H1 (cell line): ENCODE data around the gene SURF1. TPM values are rescaled to one million over a fixed set of nuclear protein-coding genes. Genes with fewer than 3 reads are reported as not detected.

Source experiments
- CTCF ChIA-PET: fragments of 300-600 bp; sonication (Branson Sonifier 250); formaldehyde crosslinking; loops from one replicate; lab custom pipeline; 2021; ENCODE audit not compliant: partially characterized antibody; lab: Charles Lee
- POLR2A ChIA-PET: fragments of 300-600 bp; sonication (Branson Sonifier 250); formaldehyde crosslinking; loops from one replicate; lab custom pipeline; 2021; ENCODE audit warnings: inconsistent platforms; ENCODE audit not compliant: partially characterized antibody; lab: Charles Lee
- DNase-seq, 2 experiments: peaks; one replicate each; pipeline versions ENCODE4 v3.0.0 to v3.0.0-alpha.2; 2010 to 2022; ENCODE audit warnings: low spot score in 2 of 2, low read depth in 1 of 2, mixed read lengths in 1 of 2
- FAIRE-seq: peaks from 2 replicates; lab custom pipeline; 2011; peaks lifted over from hg19 to GRCh38; lab: Jason Lieb, UNC
- H2AFZ ChIP-seq: 2 replicates; pipeline ENCODE4 v1.8.1; 2012; ENCODE audit warnings: low read length, inconsistent platforms
- H2AK5ac ChIP-seq: 2 replicates; pipeline ENCODE4 v1.6.1; 2013; ENCODE audit warnings: low read depth, low read length
- H2BK120ac ChIP-seq: replicated peaks from 2 replicates; pipeline ENCODE3; 2013; ENCODE audit warnings: low read depth, low read length, inconsistent platforms
- H2BK12ac ChIP-seq: 2 replicates; pipeline ENCODE4 v1.6.1; 2013; ENCODE audit warnings: low read depth, low read length
- H2BK15ac ChIP-seq: 2 replicates; pipeline ENCODE4 v1.6.1; 2013; ENCODE audit warnings: low read length
- H2BK20ac ChIP-seq: 2 replicates; pipeline ENCODE4 v1.6.1; 2013; ENCODE audit warnings: low read length
- H2BK5ac ChIP-seq: 2 replicates; pipeline ENCODE4 v1.6.1; 2013; ENCODE audit warnings: low read depth, low read length
- H3K14ac ChIP-seq: 2 replicates; pipeline ENCODE4 v1.6.1; 2013; ENCODE audit warnings: inconsistent platforms; ENCODE audit not compliant: insufficient read length
- H3K18ac ChIP-seq: 2 replicates; pipeline ENCODE4 v1.6.1; 2013; ENCODE audit warnings: low read length; ENCODE audit errors: extremely low read depth
- H3K23ac ChIP-seq: 2 replicates; pipeline ENCODE4 v1.6.1; 2013; ENCODE audit warnings: inconsistent platforms; ENCODE audit not compliant: insufficient read length
- H3K23me2 ChIP-seq: 2 replicates; pipeline ENCODE4 v1.6.1; 2013; ENCODE audit warnings: low read depth, low read length
- H3K27ac ChIP-seq: 2 replicates; pipeline ENCODE4 v1.6.1; 2011; ENCODE audit warnings: low read depth, low read length, inconsistent platforms
- H3K27me3 ChIP-seq, 4 experiments: replicated peaks in 1 of 4; 1 replicate in 1 of 4; 2 replicates in 3 of 4; pipeline versions ENCODE4 v1.6.1 to v1.8.1; 2011 to 2013; ENCODE audit warnings: low read length in 3 of 4, mild to moderate bottlenecking in 3 of 4, inconsistent platforms in 2 of 4, mixed read lengths in 2 of 4, moderate library complexity in 1 of 4; ENCODE audit not compliant: control insufficient read depth in 3 of 4, insufficient read depth in 3 of 4; ENCODE audit errors: extremely low read depth in 1 of 4
- H3K36me3 ChIP-seq, 4 experiments: 2 replicates each; pipeline versions ENCODE4 v1.6.1 to v1.8.1; 2011 to 2013; ENCODE audit warnings: mild to moderate bottlenecking in 4 of 4, low read length in 3 of 4, moderate library complexity in 2 of 4, control low read depth in 1 of 4, inconsistent platforms in 1 of 4; ENCODE audit not compliant: insufficient read depth in 4 of 4, control insufficient read depth in 2 of 4
- H3K4ac ChIP-seq: replicated peaks from 2 replicates; pipeline ENCODE3; 2013; ENCODE audit warnings: low read length, low read depth, mixed read lengths, inconsistent platforms; ENCODE audit not compliant: insufficient read length
- H3K4me1 ChIP-seq, 4 experiments: replicated peaks in 1 of 4; 1 replicate in 1 of 4; 2 replicates in 3 of 4; pipeline versions ENCODE4 v1.6.1 to v1.8.1; 2011 to 2013; ENCODE audit warnings: low read length in 3 of 4, inconsistent platforms in 2 of 4, mixed read lengths in 1 of 4; ENCODE audit not compliant: insufficient read depth in 4 of 4, control insufficient read depth in 3 of 4
- H3K4me2 ChIP-seq, 2 experiments: 2 replicates each; pipeline versions ENCODE4 v1.6.1 to v1.8.1; 2011 to 2013; ENCODE audit warnings: low read depth in 2 of 2, low read length in 2 of 2, control low read depth in 1 of 2, inconsistent platforms in 1 of 2, mild to moderate bottlenecking in 1 of 2; ENCODE audit not compliant: insufficient read depth in 1 of 2
- H3K4me3 ChIP-seq, 4 experiments: fragments of 200-600, 300-600 bp in 1 of 4; sonication (generic), shearing (Covaris generic), sonication (Bioruptor Twin) in 1 of 4; 2 replicates each; pipeline versions ENCODE4 v1.5.1 to v1.8.1; 2011 to 2016; ENCODE audit warnings: low read length in 4 of 4, low read depth in 3 of 4, control low read depth in 2 of 4, inconsistent platforms in 2 of 4, mild to moderate bottlenecking in 2 of 4, mixed read lengths in 1 of 4, moderate library complexity in 1 of 4; ENCODE audit not compliant: insufficient read depth in 2 of 4; ENCODE audit errors: extremely low read depth in 1 of 4
- H3K56ac ChIP-seq: replicated peaks from 2 replicates; pipeline ENCODE3; 2013; ENCODE audit warnings: low read depth, mild to moderate bottlenecking, mixed read lengths, low read length, inconsistent platforms; ENCODE audit not compliant: insufficient read length
- H3K79me1 ChIP-seq: 2 replicates; pipeline ENCODE4 v1.6.1; 2013; ENCODE audit warnings: low read depth, low read length, control low read depth
- H3K79me2 ChIP-seq, 2 experiments: 2 replicates each; pipeline versions ENCODE4 v1.6.1 to v1.8.1; 2012 to 2013; ENCODE audit warnings: low read length in 2 of 2, mild to moderate bottlenecking in 2 of 2, inconsistent platforms in 1 of 2; ENCODE audit not compliant: insufficient read depth in 2 of 2, control insufficient read depth in 1 of 2
- H3K9ac ChIP-seq, 4 experiments: replicated peaks in 1 of 4; 1 replicate in 1 of 4; 2 replicates in 3 of 4; pipeline versions ENCODE4 v1.6.1 to v1.8.1; 2011 to 2013; ENCODE audit warnings: low read depth in 3 of 4, low read length in 3 of 4, control low read depth in 2 of 4, mild to moderate bottlenecking in 2 of 4, moderate library complexity in 2 of 4, inconsistent platforms in 1 of 4; ENCODE audit errors: extremely low read depth in 1 of 4
- H3K9me3 ChIP-seq, 2 experiments: 2 replicates each; pipeline versions ENCODE4 v1.6.1 to v1.8.1; 2012 to 2013; ENCODE audit warnings: mild to moderate bottlenecking in 2 of 2, moderate library complexity in 2 of 2, control low read depth in 1 of 2, inconsistent platforms in 1 of 2, low read depth in 1 of 2, low read length in 1 of 2, mixed read lengths in 1 of 2; ENCODE audit not compliant: insufficient read depth in 2 of 2
- H4K20me1 ChIP-seq, 2 experiments: replicated peaks in 1 of 2; 2 replicates each; pipeline versions ENCODE3 to v1.8.1; 2011 to 2013; ENCODE audit warnings: inconsistent platforms in 2 of 2, low read length in 2 of 2, mild to moderate bottlenecking in 1 of 2; ENCODE audit not compliant: insufficient read depth in 2 of 2, control insufficient read depth in 1 of 2
- H4K5ac ChIP-seq: 2 replicates; pipeline ENCODE4 v1.6.1; 2013; ENCODE audit warnings: low read length, low read depth, mixed read lengths, inconsistent platforms; ENCODE audit not compliant: insufficient read length
- H4K8ac ChIP-seq: 2 replicates; pipeline ENCODE4 v1.8.0; 2013; ENCODE audit warnings: mild to moderate bottlenecking, moderate library complexity, low read length, inconsistent platforms; ENCODE audit not compliant: insufficient read depth; ENCODE audit errors: extremely low read depth
- H4K91ac ChIP-seq: replicated peaks from 2 replicates; pipeline ENCODE3; 2013; ENCODE audit warnings: low read length, mixed read lengths, inconsistent platforms; ENCODE audit not compliant: insufficient read length
- CEBPB ChIP-seq: IDR thresholded peaks from 2 replicates; pipeline ENCODE4 v1.6.1; 2012; ENCODE audit warnings: low read depth, low read length
- CTBP2 ChIP-seq: IDR thresholded peaks from 2 replicates; pipeline ENCODE4 v1.7.0; 2011; ENCODE audit warnings: borderline replicate concordance, mild to moderate bottlenecking, moderate library complexity, mixed read lengths, low read length; ENCODE audit not compliant: insufficient read depth, insufficient read length
- GTF2F1 ChIP-seq: IDR thresholded peaks from 2 replicates; pipeline ENCODE4 v1.6.1; 2012; ENCODE audit warnings: low read depth, low read length, improper control_type of control experiment, borderline replicate concordance
- JUN ChIP-seq: IDR thresholded peaks from 2 replicates; pipeline ENCODE4 v1.6.1; 2011; ENCODE audit warnings: low read depth, mild to moderate bottlenecking, improper control_type of control experiment, low read length
- KDM5A ChIP-seq: fragments of 200-600 bp; IDR thresholded peaks from 2 replicates; pipeline ENCODE4 v1.7.1; 2012; ENCODE audit warnings: mild to moderate bottlenecking, low read length, inconsistent platforms, mixed read lengths
- MAFK ChIP-seq: IDR thresholded peaks from 2 replicates; pipeline ENCODE4 v1.6.1; 2012; ENCODE audit warnings: low read depth, mild to moderate bottlenecking, improper control_type of control experiment, low read length
- NRF1 ChIP-seq: IDR thresholded peaks from 2 replicates; pipeline ENCODE4 v1.6.1; 2011; ENCODE audit warnings: mild to moderate bottlenecking, low read depth, low read length, improper control_type of control experiment
- YY1 ChIP-seq: IDR thresholded peaks from 2 replicates; pipeline ENCODE4 v1.6.1; 2011; ENCODE audit warnings: low read depth, mild to moderate bottlenecking, low read length
- ZNF274 ChIP-seq: IDR thresholded peaks from 2 replicates; pipeline ENCODE4 v1.7.0; 2012; ENCODE audit warnings: low read length, borderline replicate concordance; ENCODE audit errors: extremely low read depth
- WGBS, 2 experiments: shearing (Covaris generic) in 1 of 2; methylation state at CpG; one replicate each; pipeline versions ENCODE4 v1.1.6 to v1.1.7; 2013 to 2015; ENCODE audit warnings: low lambda C conversion rate in 2 of 2, mixed read lengths in 2 of 2, inconsistent platforms in 1 of 2, low coverage in 1 of 2, missing lambda C conversion rate in 1 of 2; ENCODE audit not compliant: insufficient replicate concordance in 2 of 2, insufficient coverage in 1 of 2, insufficient read length in 1 of 2; ENCODE audit errors: extremely low coverage in 1 of 2, missing lambda C conversion rate in 1 of 2; 5-methylcytosine and 5-hydroxymethylcytosine counted together
- polyA plus RNA-seq, 7 experiments: library from polyadenylated mRNA; depleted of rRNA in 3 of 7; stranded (reverse) in 5 of 7; unstranded in 2 of 7; fragments of >200 nt in 5 of 7; fragments of 200-250 nt in 2 of 7; gene quantifications; 1 replicate in 5 of 7; 2 replicates in 1 of 7; 4 replicates in 1 of 7; pipeline versions ENCODE4 v1.2.1 to v1.2.3, GENCODE V29; 2011 to 2013; ENCODE audit warnings: missing spikeins in 2 of 7, mixed read lengths in 2 of 7
- total RNA-seq: library from RNA; stranded (reverse); fragmentation: NEBNext Ultra II Directional; extraction: Animal tissue kit (Norgen Biotek cat#: 25700); gene quantifications from 2 replicates; pipeline ENCODE4 v1.2.1, GENCODE V29; 2021

Gene SURF1
- total and polyA plus RNA-seq, 2 of the 8 experiments (the other 6 are each of a cell fraction or from before 2014, with no cell fraction given): 43.1 to 44.7 TPM

DNA sequence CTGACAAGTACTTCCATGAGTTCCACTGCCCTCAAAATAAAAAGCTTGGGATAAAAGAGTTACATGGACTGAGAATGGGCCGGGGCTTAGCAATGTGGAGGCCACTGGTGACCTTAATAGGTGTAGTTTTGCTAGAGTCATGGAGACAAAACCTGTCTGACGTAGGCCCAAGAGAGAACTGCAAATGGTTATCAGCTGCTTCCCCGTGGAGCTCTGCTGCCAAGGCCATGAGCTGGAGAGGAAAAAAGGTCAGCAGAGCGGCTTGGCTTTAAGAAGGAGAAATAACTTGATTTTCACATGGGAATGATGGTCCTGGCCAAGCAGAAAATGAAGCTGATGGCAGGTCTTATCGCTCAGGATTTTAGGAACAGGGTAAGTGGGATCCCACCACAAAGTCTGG is 16.6 kb downstream of the SURF1 start:
- H3K23me2 ChIP-seq: peaks cover 7% of the 10 kb centered on the region; the same call in 1 of the 2 replicates
- no peak overlapping the region for H3K9ac ChIP-seq
- no peak overlapping the region for H3K18ac ChIP-seq
- no peak overlapping the region for H2BK12ac ChIP-seq
- peaks cover 11% of the 10 kb centered on the region for H3K79me1 ChIP-seq
- no peaks in the 10 kb centered on the region for H3K27me3 ChIP-seq
- H2AFZ ChIP-seq: no peak overlapping the region
- H2BK5ac ChIP-seq: no peak overlapping the region
- H2BK120ac ChIP-seq: no peak overlapping the region
- no peak overlapping the region for H3K4me3 ChIP-seq
- CTCF ChIA-PET: interaction anchor here (0.7 to 5.5 kb wide), 13 partner anchors 10 to 175 kb away, joined by 3 to 45 read pairs (median 4); partner anchors contain the start of gene SURF1
- POLR2A ChIA-PET: interaction anchor here (0.9 to 14.8 kb wide), 4 partner anchors 9 to 27 kb away, joined by 3 to 303 read pairs (median 15); partner anchors contain the start of genes MED22, RPL7A, SURF1 and SURF2
- peaks cover 0 to 2% (median under 1%) of the 10 kb centered on the region in 4 experiments; a peak in 1 of 7 replicates for H3K4me1 ChIP-seq
- FAIRE-seq: no peak
- no peak overlapping the region for H4K91ac ChIP-seq
- H3K4me2 ChIP-seq: no peak overlapping the region
- WGBS, 2 experiments: 97% methylated on average over 5 of the region's 5 CpGs; no CpG with 5 or more reads in 1 of the 2 experiments
- no peak overlapping the region for H3K14ac ChIP-seq
- H4K5ac ChIP-seq: no peak overlapping the region
- no peak overlapping the region for H2AK5ac ChIP-seq
- no peak overlapping the region for H3K4ac ChIP-seq
- H3K23ac ChIP-seq: no peak overlapping the region
- H3K27ac ChIP-seq: no peak overlapping the region
- TF ChIP-seq KDM5A: no peak
- TF ChIP-seq YY1: no peak
- no peak for TF ChIP-seq CEBPB
- TF ChIP-seq ZNF274: no peak
- TF ChIP-seq JUN: no peak
- TF ChIP-seq MAFK: no peak
- TF ChIP-seq NRF1: no peak
- TF ChIP-seq CTBP2: no peak
- TF ChIP-seq GTF2F1: no peak
- no peaks in the 10 kb centered on the region for H3K9me3 ChIP-seq
- H3K56ac ChIP-seq: no peak overlapping the region
- H2BK15ac ChIP-seq: no peak overlapping the region
- no peak overlapping the region for H4K8ac ChIP-seq
- H3K36me3 ChIP-seq: peaks cover 28 to 53% (median 42%) of the 10 kb centered on the region in 4 experiments
- peaks cover 0 to 10% of the 10 kb centered on the region in 2 experiments; a peak in 2 of 4 replicates for H3K79me2 ChIP-seq
- DNase-seq: no peak
- no peak overlapping the region for H2BK20ac ChIP-seq
- H4K20me1 ChIP-seq: peaks cover 4 to 16% of the 10 kb centered on the region in 2 experiments
